Stimulated activated CD8-positive, alpha-beta memory T cell treated with anti-CD3 and anti-CD28 coated beads, Interleukin-7, amount 100 ng/mL, for 48 hours (primary cell): ENCODE measurements around the gene ARHGAP15.

Source experiments
- DNase-seq, 2 donors: peaks; one replicate each; pipeline ENCODE4 v3.0.0-alpha.2; 2020; ENCODE audit warnings: low read depth in 1 of 2; ENCODE audit errors: extremely low read depth in 1 of 2

The ARHGAP15 gene

DNA sequence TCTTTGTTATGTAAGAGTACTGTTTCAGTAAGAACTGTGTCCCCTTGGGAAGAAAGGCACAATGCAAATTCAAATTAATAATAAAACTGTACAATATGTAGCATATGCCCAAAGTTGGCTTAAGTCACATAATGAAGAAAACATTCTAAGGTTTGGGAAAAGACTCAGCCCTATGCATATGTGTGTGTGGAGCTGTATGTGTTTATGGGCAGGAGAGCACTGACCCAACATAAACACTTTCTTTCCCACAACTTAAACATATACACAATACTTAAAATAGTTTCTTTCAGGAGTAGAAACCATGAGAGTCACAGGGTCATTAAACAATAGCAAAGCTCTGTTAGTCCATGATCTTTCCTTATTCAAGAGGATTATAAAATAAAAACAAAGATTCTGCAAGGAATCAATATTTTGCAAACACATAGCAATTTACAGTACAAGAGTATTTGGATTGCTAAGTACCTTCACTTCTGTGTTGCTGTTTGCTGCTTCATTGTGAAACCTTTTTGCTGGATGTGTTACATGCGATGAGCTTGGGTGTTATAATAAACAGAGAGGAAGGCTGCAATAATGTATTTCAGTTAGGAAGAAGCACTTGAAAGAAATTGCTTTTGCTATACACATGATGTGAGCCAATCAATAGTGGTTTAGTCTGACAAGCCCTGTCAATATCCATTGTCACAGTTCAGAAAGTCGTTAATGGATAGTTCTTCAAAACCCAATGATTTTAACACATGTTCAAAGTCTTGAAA, 347.3 kb downstream of the ARHGAP15 start:
- no peak for DNase-seq

GRCh38 chr2:143477714-143478443, 348.7 kb downstream of the ARHGAP15 start:
- no peak for DNase-seq

GRCh38 chr2:143480086-143480485, 350.9 kb downstream of the ARHGAP15 start:
- no peak for DNase-seq

- no peak for DNase-seq
These were observed 351.5 kb downstream of the ARHGAP15 start for GRCh38 chr2:143480601-143481236.

DNA sequence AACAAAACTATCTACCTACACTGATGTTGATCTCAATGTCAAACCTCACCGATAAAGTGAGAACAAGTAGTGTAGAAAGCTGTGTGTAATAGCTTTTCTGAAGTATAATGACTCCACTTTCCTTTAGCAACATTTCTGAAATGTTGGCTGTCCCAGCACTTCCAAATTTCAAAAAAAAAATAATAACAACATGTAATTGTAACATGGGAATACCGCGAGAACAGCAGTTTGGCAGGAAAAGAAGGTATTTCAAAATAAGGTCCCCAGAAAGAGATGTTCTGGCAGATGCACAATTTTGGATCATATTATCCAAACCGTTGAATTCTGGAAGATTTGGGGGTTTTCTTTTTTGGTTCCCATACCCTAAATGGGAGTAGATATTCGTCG, 352.0 kb downstream of the ARHGAP15 start:
- no peak for DNase-seq

DNA sequence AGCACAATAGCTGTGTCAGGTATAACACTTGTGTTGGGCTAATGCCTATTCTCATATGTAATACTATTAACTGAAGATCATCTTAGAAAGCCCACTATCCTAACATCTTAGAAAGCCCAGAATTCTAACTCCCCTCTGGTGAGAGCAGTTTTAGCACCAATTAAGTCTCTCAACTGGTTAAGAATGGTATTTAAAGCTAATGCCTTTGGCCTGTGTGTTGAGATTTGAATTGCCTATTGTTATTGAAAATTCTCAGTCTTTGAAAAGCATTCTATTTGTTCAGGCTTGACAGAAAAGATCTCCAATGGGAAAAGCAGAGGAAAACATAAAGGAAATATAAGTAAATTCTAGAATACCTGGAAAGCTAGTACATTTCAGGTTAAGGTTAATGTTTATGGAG, 352.5 kb downstream of the ARHGAP15 start:
- no peak for DNase-seq

- DNase-seq, result no peak
These were observed 353.1 kb downstream of the ARHGAP15 start for GRCh38 chr2:143482316-143482715.

GRCh38 chr2:143482771-143483170, 353.6 kb downstream of the ARHGAP15 start:
- DNase-seq, result no peak

GRCh38 chr2:143486976-143487375, 357.8 kb downstream of the ARHGAP15 start:
- DNase-seq, result no peak

DNA sequence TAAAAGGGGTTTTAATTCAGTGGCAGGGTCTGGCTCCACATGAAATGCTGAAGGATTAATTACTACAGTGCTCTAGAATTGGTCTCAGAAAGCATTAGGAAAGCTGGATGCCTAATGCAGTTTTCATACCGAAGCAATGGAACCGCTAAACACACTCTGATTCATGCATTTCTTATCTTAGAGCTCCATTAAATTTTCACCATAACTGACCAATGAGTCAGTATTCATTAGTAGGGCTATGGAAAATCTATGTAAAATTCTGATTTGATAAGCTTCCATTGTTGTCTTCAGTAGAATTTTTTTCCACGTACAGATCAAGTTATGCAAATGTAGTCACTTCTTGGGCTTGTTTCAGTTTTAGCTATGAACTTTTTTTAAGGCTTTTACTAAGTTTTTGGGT, 359.9 kb downstream of the ARHGAP15 start:
- DNase-seq, result no peak

DNA sequence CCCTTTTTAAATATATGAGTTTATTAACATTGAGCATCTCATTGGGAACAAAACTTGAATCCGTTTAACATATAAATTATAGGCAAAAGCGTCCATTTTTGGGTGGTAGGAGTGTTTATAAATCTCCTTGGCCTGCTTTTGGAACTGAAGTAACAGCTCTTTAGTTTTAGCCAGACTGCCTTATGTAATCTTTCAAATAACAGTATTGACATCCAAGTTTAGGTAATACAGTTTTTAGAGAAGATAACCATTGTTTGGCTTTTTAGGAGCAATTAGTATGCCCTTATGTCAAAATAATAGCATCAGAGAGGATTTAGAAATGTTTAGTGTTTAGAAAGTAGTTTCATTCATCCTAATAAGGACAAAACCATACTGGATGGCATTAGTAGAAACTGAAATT, 361.9 kb downstream of the ARHGAP15 start:
- DNase-seq, result no peak

GRCh38 chr2:143493339-143493738, 364.1 kb downstream of the ARHGAP15 start:
- DNase-seq, result no peak

DNA sequence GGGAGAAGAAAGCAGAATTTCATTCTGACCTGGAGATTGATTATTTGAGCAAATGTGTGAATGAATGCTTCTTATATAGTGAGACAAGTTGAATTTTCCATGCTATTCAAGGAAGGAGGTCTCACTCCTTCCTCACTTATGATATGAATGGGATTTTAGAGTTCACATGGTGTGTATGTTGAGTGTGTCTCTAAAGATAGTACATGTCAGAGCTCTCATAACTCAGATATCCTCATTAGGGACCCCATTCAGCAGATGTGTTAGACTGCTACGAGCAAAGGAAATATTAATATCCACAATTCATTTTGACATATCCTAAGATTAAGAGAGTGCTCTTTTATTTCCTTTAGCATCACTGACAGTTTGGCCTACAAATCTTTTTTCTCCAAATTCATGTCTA, 368.5 kb downstream of the ARHGAP15 start:
- DNase-seq, result no peak

GRCh38 chr2:143498496-143498895, 369.3 kb downstream of the ARHGAP15 start:
- DNase-seq, result no peak

DNA sequence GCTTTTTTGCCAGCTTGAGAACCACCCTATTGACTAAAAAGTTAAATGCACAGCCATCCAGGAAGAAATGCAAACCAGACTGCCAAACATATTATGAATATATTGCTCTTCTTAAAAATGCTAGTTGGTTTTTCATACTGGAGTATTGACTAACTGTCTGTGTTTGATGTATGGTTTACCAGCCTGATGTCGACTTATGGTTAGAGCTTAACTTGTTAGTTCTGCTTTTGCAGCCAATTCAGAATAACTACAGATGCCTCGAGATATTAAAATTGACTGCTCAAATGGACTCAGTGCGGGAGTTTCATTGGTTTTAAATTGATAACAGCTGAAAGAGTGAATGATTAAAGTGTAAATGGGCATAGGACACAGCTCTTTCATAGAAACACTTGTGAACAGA, 369.8 kb downstream of the ARHGAP15 start:
- no peak for DNase-seq

GRCh38 chr2:143501106-143501676, 372.0 kb downstream of the ARHGAP15 start:
- DNase-seq, result no peak

- no peak for DNase-seq
These were observed 374.1 kb downstream of the ARHGAP15 start for GRCh38 chr2:143503280-143503679.

DNA sequence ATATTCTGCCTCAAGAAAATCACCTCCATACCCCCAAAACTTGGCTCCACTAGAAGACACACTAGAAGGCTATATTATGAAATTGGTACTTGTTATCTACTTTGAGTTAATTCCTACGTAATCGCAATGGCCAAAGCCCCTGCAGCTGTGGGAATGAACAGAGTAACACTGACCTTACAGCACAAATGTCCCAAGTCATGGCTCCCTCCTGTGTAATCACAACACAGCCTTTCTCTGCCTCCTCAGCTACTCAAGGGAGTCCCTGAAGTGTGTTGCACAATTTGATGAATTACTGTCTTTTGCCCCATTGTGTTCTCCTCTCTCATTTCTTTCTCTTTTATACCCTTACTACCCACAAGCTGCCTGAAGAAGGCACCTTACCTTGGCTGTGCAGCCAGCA, 375.2 kb downstream of the ARHGAP15 start:
- no peak for DNase-seq

GRCh38 chr2:143505542-143505941, 376.3 kb downstream of the ARHGAP15 start:
- DNase-seq, result no peak

DNA sequence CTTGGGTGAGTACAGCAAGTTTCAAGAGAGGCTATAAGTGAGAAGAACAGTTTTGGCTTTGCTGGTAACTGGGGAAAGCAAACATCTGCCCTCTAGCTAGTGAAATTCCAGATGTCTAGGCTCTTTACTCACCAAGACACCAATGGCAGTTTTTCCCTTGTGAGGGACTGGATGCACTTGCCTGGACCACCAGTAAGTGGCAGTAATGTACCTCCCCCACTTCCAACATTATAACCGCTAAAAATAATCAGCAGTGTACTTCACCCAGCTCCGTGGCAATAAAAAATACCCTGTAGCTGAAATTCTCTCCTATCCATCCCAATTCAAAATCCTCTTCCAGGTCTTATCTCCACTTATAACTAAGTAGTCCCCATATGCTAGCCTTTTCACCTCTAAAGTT, 383.9 kb downstream of the ARHGAP15 start:
- DNase-seq, result no peak

DNA sequence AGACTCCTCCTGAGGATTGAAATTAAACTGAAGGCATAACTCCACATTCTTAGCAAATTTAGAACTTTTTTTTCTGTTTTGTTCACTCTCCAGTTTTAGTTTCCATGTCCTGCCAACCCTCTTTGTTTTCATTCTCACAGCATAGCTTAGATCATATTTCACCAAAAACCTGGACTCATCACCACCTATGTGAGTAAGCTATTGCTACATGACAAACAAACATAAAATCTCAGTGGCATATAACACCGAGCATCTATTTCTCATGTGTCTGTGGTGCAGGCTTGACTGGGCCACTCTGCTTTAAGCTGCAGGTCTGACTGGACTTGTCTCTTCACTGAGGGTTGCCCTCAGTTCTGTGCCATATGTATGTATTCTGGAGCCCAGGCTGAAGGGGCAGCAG, 385.2 kb downstream of the ARHGAP15 start:
- no peak for DNase-seq

- DNase-seq, result no peak
These were observed 386.1 kb downstream of the ARHGAP15 start for GRCh38 chr2:143515318-143515717.
